IPS-18c (cell line): ENCODE data around the gene FPR2.
"Not testable (repeated sequence)": the region's sequence is repeated elsewhere in the genome, so short reads cannot be mapped to it uniquely, and the experiment has no call there.

ENCODE experiments used
- H3K4me3 ChIP-seq: 2 replicates; pipeline ENCODE4 v1.7.0; 2013; ENCODE audit warnings: low read depth, mild to moderate bottlenecking, low read length, moderate library complexity; ENCODE audit not compliant: insufficient read depth
- H3K9me3 ChIP-seq: one replicate; pipeline ENCODE4 v1.6.1; 2013; ENCODE audit warnings: mild to moderate bottlenecking, low read length, moderate library complexity; ENCODE audit not compliant: control insufficient read depth, insufficient read depth

Gene FPR2

GRCh38 chr19:51771376-51772130 lies 10.6 kb downstream of the FPR2 start:
- H3K9me3 ChIP-seq: no peaks in the 10 kb centered on the region
- no peak overlapping the region for H3K4me3 ChIP-seq

- Histone ChIP-seq H3K9me3 (no peaks in the 10 kb centered on the region), H3K4me3 (no peak overlapping the region)
These were observed 12.0 kb downstream of the FPR2 start for GRCh38 chr19:51772977-51773376.

- H3K4me3 ChIP-seq, H3K9me3 ChIP-seq: not testable (repeated sequence)
These were observed 15.6 kb downstream of the FPR2 start for GRCh38 chr19:51776561-51776960.

- H3K4me3 ChIP-seq: no peak overlapping the region
These were observed 16.8 kb downstream of the FPR2 start for GRCh38 chr19:51777570-51778462.

GRCh38 chr19:51779181-51779580 lies 18.2 kb downstream of the FPR2 start:
- H3K9me3 ChIP-seq: no peaks in the 10 kb centered on the region
- H3K4me3 ChIP-seq: no peak overlapping the region

More at GRCh38 chr19:51777570-51778462, 16.8 kb downstream of the FPR2 start:
- H3K9me3 ChIP-seq: no peaks in the 10 kb centered on the region

- H3K4me3 ChIP-seq: no peak overlapping the region
- no peaks in the 10 kb centered on the region for H3K9me3 ChIP-seq
These were observed 18.7 kb downstream of the FPR2 start for GRCh38 chr19:51779703-51780102.

GRCh38 chr19:51780270-51780669 lies 19.3 kb downstream of the FPR2 start:
- Histone ChIP-seq H3K9me3 (no peaks in the 10 kb centered on the region), H3K4me3 (no peak overlapping the region)

- Histone ChIP-seq H3K4me3 (no peak overlapping the region), H3K9me3 (no peaks in the 10 kb centered on the region)
These were observed 21.0 kb downstream of the FPR2 start for GRCh38 chr19:51781999-51782398.

GRCh38 chr19:51783372-51783771 lies 22.4 kb downstream of the FPR2 start:
- Histone ChIP-seq H3K4me3 (no peak overlapping the region), H3K9me3 (no peaks in the 10 kb centered on the region)

- no peak overlapping the region for H3K4me3 ChIP-seq
These were observed 23.3 kb downstream of the FPR2 start for GRCh38 chr19:51784109-51784785.

GRCh38 chr19:51784922-51785690 lies 24.1 kb downstream of the FPR2 start:
- Histone ChIP-seq H3K4me3 (no peak overlapping the region), H3K9me3 (no peaks in the 10 kb centered on the region)

More at GRCh38 chr19:51784109-51784785, 23.3 kb downstream of the FPR2 start:
- no peaks in the 10 kb centered on the region for H3K9me3 ChIP-seq

GRCh38 chr19:51786646-51787494 lies 25.9 kb downstream of the FPR2 start:
- no peak overlapping the region for H3K4me3 ChIP-seq

GRCh38 chr19:51788029-51788428 lies 27.0 kb downstream of the FPR2 start:
- H3K4me3 ChIP-seq: no peak overlapping the region
- H3K9me3 ChIP-seq: no peaks in the 10 kb centered on the region

More at GRCh38 chr19:51786646-51787494, 25.9 kb downstream of the FPR2 start:
- no peaks in the 10 kb centered on the region for H3K9me3 ChIP-seq

GRCh38 chr19:51789061-51789795 lies 28.2 kb downstream of the FPR2 start:
- H3K9me3 ChIP-seq: no peaks in the 10 kb centered on the region

GRCh38 chr19:51792932-51793331 lies 32.0 kb downstream of the FPR2 start:
- Histone ChIP-seq H3K9me3 (no peaks in the 10 kb centered on the region), H3K4me3 (no peak overlapping the region)

More at GRCh38 chr19:51789061-51789795, 28.2 kb downstream of the FPR2 start:
- no peak overlapping the region for H3K4me3 ChIP-seq
